HG02885 (cell line): ENCODE data around the gene AGMAT.

Source experiments
- ATAC-seq: cut with Tn5 transposase; IDR thresholded peaks from one replicate; pipeline ENCODE4 v1.9.1; 2021; ENCODE audit warnings: mild to moderate bottlenecking; ENCODE audit not compliant: unreplicated experiment, poor library complexity

Gene AGMAT

GRCh38 chr1:15570861-15571260, 14.0 kb downstream of the AGMAT start:
- ATAC-seq = no peak

- no peak for ATAC-seq
Observed at GRCh38 chr1:15568387-15569073, 16.3 kb downstream of the AGMAT start.

GRCh38 chr1:15559189-15559810, 25.6 kb downstream of the AGMAT start:
- no peak for ATAC-seq

GRCh38 chr1:15558516-15558915, 26.3 kb downstream of the AGMAT start:
- no peak for ATAC-seq

GRCh38 chr1:15557594-15557993, 27.3 kb downstream of the AGMAT start:
- ATAC-seq = no peak

- no peak for ATAC-seq
Observed at GRCh38 chr1:15557008-15557407, 27.8 kb downstream of the AGMAT start.

GRCh38 chr1:15550573-15550972, 34.3 kb downstream of the AGMAT start:
- no peak for ATAC-seq

- ATAC-seq = no peak
Observed at GRCh38 chr1:15546641-15547040, 38.2 kb downstream of the AGMAT start.

- ATAC-seq = no peak
Observed at GRCh38 chr1:15543589-15544568, 41.0 kb downstream of the AGMAT start.

GRCh38 chr1:15543251-15543588, 41.6 kb downstream of the AGMAT start:
- no peak for ATAC-seq

GRCh38 chr1:15542388-15543250, 42.2 kb downstream of the AGMAT start:
- ATAC-seq = no peak

GRCh38 chr1:15541231-15541792, 43.5 kb downstream of the AGMAT start:
- no peak for ATAC-seq

GRCh38 chr1:15540186-15540585, 44.7 kb downstream of the AGMAT start:
- no peak for ATAC-seq

GRCh38 chr1:15538771-15539170, 46.1 kb downstream of the AGMAT start:
- ATAC-seq = no peak

- ATAC-seq = no peak
Observed at GRCh38 chr1:15531682-15532081, 53.2 kb downstream of the AGMAT start.

GRCh38 chr1:15531003-15531402, 53.8 kb downstream of the AGMAT start:
- ATAC-seq = no peak

- peak; percentile 48 for ATAC-seq
Observed at GRCh38 chr1:15526490-15527339, 58.1 kb downstream of the AGMAT start, which contains the start of gene DNAJC16. Gene DNAJC16 (plus strand): TSS chr1:15526848. CDS start chr1:15529106, 2,258 bp downstream.

- ATAC-seq = no peak
Observed at GRCh38 chr1:15526021-15526489, 58.8 kb downstream of the AGMAT start.
